ENCODE measurements around the gene ZNF546.
A peak's percentile ranks its signal among the peaks of the same experiment; 100 is the strongest.

ZNF546 gene

GRCh38 chr19:40055832-40056504 lies 59.1 kb downstream of the ZNF546 start, which contains the start of gene ZNF780B:
TSS of gene ZNF780B (minus strand) at chr19:40056231. CDS start at chr19:40050332, 5,899 bp downstream.
- peak within 1 kb of the TSS; percentile 94 for H3K4me3 ChIP-seq (ENCODE audit: low read length)
- H3K4me1 ChIP-seq (ENCODE audit: control insufficient read depth, insufficient read depth, low read length): peaks cover 10% of the 10 kb centered on the region
- no peaks in the 10 kb centered on the region for H3K36me3 ChIP-seq (ENCODE audit: control insufficient read depth, insufficient read depth, low read length, severe bottlenecking)
- peaks cover 12% of the 10 kb centered on the region for H3K9me3 ChIP-seq (ENCODE audit: control insufficient read depth, low read length)
- peak; percentile 82 for DNase-seq (ENCODE audit: low read depth)
- H3K9ac ChIP-seq (ENCODE audit: low read length): peak within 1 kb of the TSS; percentile 88
- H3K27me3 ChIP-seq (replicated peaks; ENCODE audit: control insufficient read depth, insufficient read depth, low read length): no peaks in the 10 kb centered on the region

- Histone ChIP-seq H3K27me3 (replicated peaks; ENCODE audit: control insufficient read depth, insufficient read depth, low read length) (no peaks in the 10 kb centered on the region), H3K4me3 (ENCODE audit: low read length) (peak overlapping the region; percentile 94), H3K9ac (ENCODE audit: low read length) (peak overlapping the region; percentile 88), H3K4me1 (ENCODE audit: control insufficient read depth, insufficient read depth, low read length) (peaks cover 10% of the 10 kb centered on the region), H3K9me3 (ENCODE audit: control insufficient read depth, low read length) (peaks cover 15% of the 10 kb centered on the region), H3K36me3 (ENCODE audit: control insufficient read depth, insufficient read depth, low read length, severe bottlenecking) (no peaks in the 10 kb centered on the region)
- no peak for DNase-seq (ENCODE audit: low read depth)
Measured at GRCh38 chr19:40056505-40056904, 59.6 kb downstream of the ZNF546 start.

GRCh38 chr19:40057166-40057565 lies 60.3 kb downstream of the ZNF546 start:
- Histone ChIP-seq H3K9me3 (ENCODE audit: control insufficient read depth, low read length) (peaks cover 15% of the 10 kb centered on the region), H3K4me3 (ENCODE audit: low read length) (peak overlapping the region; percentile 94), H3K36me3 (ENCODE audit: control insufficient read depth, insufficient read depth, low read length, severe bottlenecking) (no peaks in the 10 kb centered on the region), H3K27me3 (replicated peaks; ENCODE audit: control insufficient read depth, insufficient read depth, low read length) (no peaks in the 10 kb centered on the region), H3K9ac (ENCODE audit: low read length) (no peak overlapping the region), H3K4me1 (ENCODE audit: control insufficient read depth, insufficient read depth, low read length) (peaks cover 10% of the 10 kb centered on the region)
- no peak for DNase-seq (ENCODE audit: low read depth)

DNA sequence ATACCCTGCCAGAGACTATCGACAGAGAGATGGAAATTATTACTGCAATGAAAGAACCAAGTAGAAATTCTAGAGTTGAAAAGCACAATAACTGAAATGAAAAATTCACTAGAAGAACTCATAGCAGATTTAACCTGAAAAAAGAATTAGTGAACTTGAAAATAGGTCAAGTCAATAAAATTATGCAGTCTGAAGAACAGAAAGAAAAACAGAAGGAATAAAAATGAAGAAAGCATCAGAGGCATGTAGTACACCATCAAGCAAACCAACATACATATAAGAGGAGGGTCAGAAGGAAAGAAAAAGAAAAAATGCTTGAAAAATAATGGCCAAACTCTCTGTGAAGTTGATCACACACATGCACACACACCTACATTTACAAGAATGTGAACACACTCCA lies 62.8 kb downstream of the ZNF546 start:
- Histone ChIP-seq H3K9ac (ENCODE audit: low read length) (no peak overlapping the region), H3K4me3 (ENCODE audit: low read length) (no peak overlapping the region)
- DNase-seq (ENCODE audit: low read depth): no peak

GRCh38 chr19:40070058-40070457 lies 73.2 kb downstream of the ZNF546 start:
- Histone ChIP-seq H3K9ac (ENCODE audit: low read length) (no peak overlapping the region), H3K9me3 (ENCODE audit: control insufficient read depth, low read length) (peaks cover 27% of the 10 kb centered on the region), H3K4me1 (ENCODE audit: control insufficient read depth, insufficient read depth, low read length) (no peaks in the 10 kb centered on the region), H3K36me3 (ENCODE audit: control insufficient read depth, insufficient read depth, low read length, severe bottlenecking) (peaks cover 21% of the 10 kb centered on the region), H3K27me3 (replicated peaks; ENCODE audit: control insufficient read depth, insufficient read depth, low read length) (no peaks in the 10 kb centered on the region), H3K4me3 (ENCODE audit: low read length) (no peak overlapping the region)
- DNase-seq (ENCODE audit: low read depth): no peak

More for the DNA sequence above, 62.8 kb downstream of the ZNF546 start:
- peaks cover 6% of the 10 kb centered on the region for H3K4me1 ChIP-seq (ENCODE audit: control insufficient read depth, insufficient read depth, low read length)
- peaks cover 17% of the 10 kb centered on the region for H3K9me3 ChIP-seq (ENCODE audit: control insufficient read depth, low read length)
- no peaks in the 10 kb centered on the region for H3K27me3 ChIP-seq (replicated peaks; ENCODE audit: control insufficient read depth, insufficient read depth, low read length)
- no peaks in the 10 kb centered on the region for H3K36me3 ChIP-seq (ENCODE audit: control insufficient read depth, insufficient read depth, low read length, severe bottlenecking)
